ENCODE results near the gene EP400. TPM values are rescaled to one million over a fixed set of nuclear protein-coding genes. Genes with fewer than 3 reads are reported as not detected.
A peak's percentile ranks its signal among the peaks of the same experiment; 100 is the strongest.

Gene EP400
- polyA plus RNA-seq (2013, experiment 1 of 2; ENCODE audit: insufficient read length), result 26.3 TPM
- 27.2 TPM for polyA plus RNA-seq (2013, experiment 2 of 2; ENCODE audit: insufficient read length)

- DNase-seq, result peak; percentile 95
These were observed at the start of gene EP400 for GRCh38 chr12:131949431-131950181. Gene EP400, plus strand, starts transcription at chr12:131949942. Its CDS starts 10,678 bp downstream, at chr12:131960620.

- no peak for DNase-seq
These were observed 49.3 kb upstream of the EP400 start for GRCh38 chr12:131900397-131900796.

- no peak for DNase-seq
These were observed 48.1 kb upstream of the EP400 start for GRCh38 chr12:131901431-131902331.

- DNase-seq, result no peak
These were observed 47.2 kb upstream of the EP400 start for GRCh38 chr12:131902332-131903241.

GRCh38 chr12:131903270-131904255 is 46.2 kb upstream of the EP400 start:
- no peak for DNase-seq

GRCh38 chr12:131904346-131904745 is 45.4 kb upstream of the EP400 start:
- DNase-seq, result no peak

GRCh38 chr12:131905081-131905629 is 44.6 kb upstream of the EP400 start:
- DNase-seq, result no peak

GRCh38 chr12:131905630-131906091 is 44.1 kb upstream of the EP400 start:
- DNase-seq, result no peak

GRCh38 chr12:131907379-131908091 is 42.2 kb upstream of the EP400 start:
- no peak for DNase-seq

- no peak for DNase-seq
These were observed 41.4 kb upstream of the EP400 start for GRCh38 chr12:131908092-131909080.

GRCh38 chr12:131909081-131909751 is 40.5 kb upstream of the EP400 start:
- DNase-seq, result no peak

- DNase-seq, result no peak
These were observed 40.0 kb upstream of the EP400 start for GRCh38 chr12:131909752-131910219.

GRCh38 chr12:131910302-131911027 is 39.3 kb upstream of the EP400 start:
- DNase-seq, result no peak

- DNase-seq, result no peak
These were observed 38.6 kb upstream of the EP400 start for GRCh38 chr12:131911028-131911650.

- no peak for DNase-seq
These were observed 37.8 kb upstream of the EP400 start for GRCh38 chr12:131911851-131912477.
